ENCODE results near the gene SPRED3. TPM values are rescaled to one million over a fixed set of nuclear protein-coding genes. Genes with fewer than 3 reads are reported as not detected.
"Not testable (repeated sequence)": the region's sequence is repeated elsewhere in the genome, so short reads cannot be mapped to it uniquely, and the experiment has no call there.

SPRED3 gene, protein sequence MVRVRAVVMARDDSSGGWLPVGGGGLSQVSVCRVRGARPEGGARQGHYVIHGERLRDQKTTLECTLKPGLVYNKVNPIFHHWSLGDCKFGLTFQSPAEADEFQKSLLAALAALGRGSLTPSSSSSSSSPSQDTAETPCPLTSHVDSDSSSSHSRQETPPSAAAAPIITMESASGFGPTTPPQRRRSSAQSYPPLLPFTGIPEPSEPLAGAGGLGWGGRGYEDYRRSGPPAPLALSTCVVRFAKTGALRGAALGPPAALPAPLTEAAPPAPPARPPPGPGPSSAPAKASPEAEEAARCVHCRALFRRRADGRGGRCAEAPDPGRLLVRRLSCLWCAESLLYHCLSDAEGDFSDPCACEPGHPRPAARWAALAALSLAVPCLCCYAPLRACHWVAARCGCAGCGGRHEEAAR
- 0.10 and 1.4 TPM in 2 replicates for total RNA-seq (2014; rRNA removed; shearing (Covaris generic))

DNA sequence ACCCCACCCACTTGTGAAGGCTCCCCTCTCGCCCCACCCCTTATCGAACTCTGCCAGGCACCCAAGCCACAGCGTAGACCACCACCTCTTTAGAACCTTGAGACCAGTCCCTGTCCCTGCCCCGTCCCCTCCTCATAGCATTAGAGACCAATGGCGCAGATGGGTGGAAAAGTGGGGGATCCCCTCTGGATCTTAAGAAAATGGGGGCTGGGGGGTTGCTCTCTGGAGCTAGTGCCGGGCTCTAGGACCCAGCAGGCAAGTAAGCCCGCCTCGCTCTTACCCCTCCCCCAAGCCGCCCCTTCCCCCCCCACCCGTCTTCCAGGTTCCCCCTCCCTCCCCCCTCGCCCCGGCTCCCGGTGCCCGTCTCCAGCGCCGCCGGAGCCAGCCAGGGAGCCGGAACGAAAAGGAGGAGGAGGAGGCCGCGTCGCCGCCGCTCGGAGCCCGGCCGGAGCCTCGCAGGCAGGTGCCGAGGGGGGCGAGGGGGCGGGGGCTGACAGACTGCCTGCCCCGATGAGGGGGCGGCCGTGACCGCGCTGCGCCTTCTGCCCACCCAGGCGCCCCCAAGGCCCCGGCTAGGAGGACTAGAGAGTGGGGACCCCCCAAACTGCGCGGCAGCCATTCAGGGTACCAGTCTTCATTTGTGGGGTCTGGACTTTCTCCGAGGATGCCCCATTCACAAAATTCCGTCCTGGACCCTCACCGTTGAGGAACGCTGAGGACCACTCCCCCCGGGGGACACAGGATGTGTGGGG is at the start of gene SPRED3:
TSS of gene SPRED3 (plus strand) at position 349 of the 752 bp plus-strand sequence. CDS start 1,606 bp downstream, outside the sequence.
- DNase-seq (ENCODE audit: low spot score) = no peak

DNA sequence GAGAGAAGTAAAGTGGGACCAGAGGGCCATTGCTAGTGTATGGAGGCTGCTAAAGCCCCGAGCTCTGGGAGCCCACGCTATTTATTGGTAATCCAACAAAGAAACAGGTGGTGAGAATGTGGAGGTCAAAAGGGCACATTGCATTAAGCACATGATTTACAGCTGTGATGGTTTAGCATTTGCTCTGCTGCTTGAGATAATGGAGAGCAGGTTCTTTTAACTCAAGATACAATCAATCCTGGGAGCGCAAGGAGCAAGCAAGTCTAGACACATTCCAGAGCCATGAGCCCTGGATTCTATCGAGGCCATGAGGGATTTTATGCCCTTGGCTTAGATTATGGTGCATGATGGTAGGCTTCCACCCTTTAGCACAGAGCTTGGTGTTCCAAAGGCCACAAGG is 49.5 kb upstream of the SPRED3 start:
- not testable (repeated sequence) for DNase-seq (ENCODE audit: low spot score)

DNA sequence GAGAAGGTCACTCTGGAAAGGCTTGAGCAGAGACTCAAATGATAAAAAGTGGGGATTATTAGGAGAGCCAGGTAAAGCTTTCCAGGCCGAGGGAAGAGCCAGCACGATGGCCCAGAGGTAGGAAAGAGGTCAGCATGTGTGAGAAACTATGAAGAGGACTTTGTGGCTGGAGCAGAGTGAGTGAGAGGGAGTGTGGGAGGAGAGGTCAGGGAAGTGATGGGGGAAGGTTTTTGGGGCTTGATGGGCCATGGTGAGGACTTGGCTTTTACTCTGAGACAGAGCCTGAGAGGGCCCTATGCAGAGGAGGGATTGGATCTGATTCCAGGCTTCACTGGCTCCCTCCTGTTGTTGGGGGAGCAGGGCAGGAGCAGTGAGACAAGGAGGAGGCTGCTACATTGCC is 47.6 kb upstream of the SPRED3 start:
- no peak for DNase-seq (ENCODE audit: low spot score)

DNA sequence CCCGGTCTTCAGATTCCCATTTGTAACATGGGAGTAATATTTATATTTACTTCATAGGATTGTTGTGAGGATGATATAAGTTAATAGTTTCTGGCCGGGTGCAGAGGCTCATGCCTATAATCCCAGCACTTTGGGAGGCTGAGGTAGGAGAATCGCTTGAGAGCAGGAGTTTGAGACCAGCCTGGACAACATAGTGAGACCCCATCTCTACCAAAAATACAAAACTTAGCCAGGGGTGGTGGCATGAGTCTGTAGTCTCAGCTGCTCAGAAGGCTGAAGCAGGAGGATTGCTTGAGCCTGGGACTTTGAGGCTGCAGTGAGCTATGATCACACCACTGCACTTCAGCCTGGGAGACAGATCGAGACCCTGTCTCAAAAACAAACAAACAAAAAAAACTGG is 41.7 kb upstream of the SPRED3 start:
- DNase-seq (ENCODE audit: low spot score) = no peak

DNA sequence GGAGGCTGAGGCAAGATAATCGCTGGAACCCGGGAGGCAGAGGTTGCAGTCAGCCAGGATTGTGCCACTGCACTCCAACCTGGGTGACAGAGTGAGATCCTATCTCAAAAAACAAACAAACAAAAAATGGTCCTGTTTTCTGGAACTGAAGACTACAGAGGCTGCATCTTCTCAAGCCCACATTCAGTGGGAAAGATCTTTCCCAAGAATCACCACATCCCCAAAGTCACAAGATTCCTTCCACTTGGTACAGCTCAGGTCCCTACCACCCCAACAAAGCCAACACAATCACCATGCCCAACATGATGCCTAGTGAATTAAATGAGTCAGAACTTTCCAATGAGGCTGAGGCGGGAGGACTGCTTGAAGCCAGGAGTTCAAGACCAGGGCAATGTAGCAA is 37.6 kb upstream of the SPRED3 start:
- DNase-seq (ENCODE audit: low spot score) = no peak

DNA sequence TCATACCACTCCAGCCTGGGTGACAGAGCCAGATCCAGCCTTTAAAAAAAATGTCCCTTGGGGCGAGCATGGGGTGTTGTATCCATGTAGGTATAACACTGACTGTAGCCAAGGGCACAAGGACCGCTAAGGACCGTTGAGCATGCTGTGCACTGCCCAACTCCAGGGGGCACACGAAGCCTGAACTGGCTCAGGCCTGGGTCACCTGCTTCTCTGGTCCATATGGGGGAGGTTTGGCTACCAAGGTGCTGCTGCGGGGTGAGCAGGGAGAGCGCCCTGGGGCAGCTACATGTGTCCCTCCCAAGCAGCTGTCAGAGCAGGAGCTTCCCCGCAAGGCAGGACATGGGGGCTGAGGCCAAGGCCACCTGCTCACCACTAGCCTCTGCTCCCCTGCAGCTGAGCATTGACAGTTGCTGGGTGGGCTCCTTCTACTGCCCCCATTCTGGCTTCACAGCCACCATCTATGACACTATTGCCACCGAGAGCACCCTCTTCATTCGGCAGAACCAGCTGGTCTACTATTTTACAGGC is 36.6 kb upstream of the SPRED3 start:
- no peak for DNase-seq (ENCODE audit: low spot score)

DNA sequence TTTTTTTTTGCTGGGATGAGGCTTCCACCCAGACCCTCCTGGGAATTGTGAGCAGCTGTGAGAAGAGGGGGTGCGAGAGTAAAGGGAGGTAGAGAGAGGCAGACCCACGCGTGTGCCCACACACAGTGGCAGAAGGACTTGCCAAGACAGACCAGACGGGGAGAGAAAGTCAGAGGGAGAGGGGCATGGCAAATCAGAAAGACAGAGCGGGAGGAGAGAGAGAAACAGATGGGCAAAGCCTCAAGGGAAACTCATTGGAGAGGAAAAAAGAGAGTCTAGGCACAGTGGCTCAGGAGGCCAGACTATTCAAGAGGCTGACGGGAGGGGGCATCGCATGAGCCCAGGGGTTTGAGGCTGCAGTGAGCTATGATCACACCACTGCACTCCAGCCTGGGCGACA is 35.9 kb upstream of the SPRED3 start:
- no peak for DNase-seq (ENCODE audit: low spot score)

DNA sequence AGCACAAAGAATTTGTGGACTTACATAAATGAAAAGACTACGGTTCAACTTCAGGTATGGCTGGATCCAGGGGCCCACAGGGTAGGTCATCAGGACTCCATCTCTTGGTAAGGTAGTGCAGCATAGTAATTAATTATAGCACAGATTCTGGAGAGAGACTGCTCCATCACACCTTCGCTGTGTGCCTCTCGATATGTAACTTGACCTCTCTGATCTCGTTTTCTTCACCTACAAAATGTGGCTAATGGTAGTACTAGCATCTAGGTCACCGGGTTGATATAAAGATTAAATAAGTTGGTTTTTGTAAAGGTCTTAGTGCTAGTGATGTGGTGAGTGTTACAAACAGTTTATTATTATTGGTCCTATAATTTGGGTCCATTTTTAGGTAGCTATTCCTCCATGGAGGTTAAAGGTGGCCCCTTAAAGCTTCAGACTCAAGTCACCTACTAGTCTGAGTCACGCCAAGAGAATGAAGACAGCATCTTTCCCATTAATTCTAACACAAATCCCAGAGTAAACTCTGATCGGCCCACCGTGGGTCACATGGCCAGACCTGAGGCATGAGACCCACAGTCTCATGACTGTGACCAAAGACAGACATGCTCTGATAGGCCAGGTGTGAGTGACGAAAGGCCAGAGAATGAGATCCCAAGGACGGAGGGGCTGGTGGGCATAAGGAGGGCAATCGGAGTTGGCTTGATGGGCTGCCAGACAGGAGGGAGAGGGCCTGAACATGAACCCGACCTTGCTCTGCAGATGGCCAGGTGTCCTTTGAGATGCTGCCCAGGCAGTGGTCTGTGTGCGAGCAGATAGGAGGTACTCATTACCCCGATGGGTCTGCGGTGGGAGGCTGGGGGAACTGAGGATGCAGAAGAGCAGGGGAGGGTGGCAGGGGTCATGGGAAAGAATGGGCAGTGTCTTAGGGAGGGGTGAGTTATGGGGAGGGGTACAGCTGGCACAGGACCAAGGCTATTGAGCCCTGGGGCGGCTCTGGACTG is 32.5 kb upstream of the SPRED3 start:
- DNase-seq (ENCODE audit: low spot score) = no peak

DNA sequence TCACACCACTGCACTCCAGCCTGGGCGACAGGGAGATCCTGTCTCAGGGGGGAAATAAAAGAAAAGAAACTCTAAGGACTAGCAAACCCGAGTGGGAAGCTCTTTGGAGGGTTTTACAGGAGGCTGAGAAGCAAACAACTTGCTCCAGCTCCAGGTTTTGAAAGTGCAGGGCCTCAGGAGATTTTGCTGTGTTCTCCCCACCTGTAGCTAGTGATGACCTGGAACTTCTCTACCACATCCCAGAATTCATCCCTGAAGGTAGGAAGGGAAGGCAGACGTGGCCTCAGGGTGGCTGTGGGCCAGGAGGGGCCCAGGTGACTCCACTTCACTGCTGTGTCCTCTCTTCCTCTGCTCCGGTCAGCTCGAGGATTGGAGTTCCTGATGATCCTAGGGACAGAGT is 30.4 kb upstream of the SPRED3 start:
- no peak for DNase-seq (ENCODE audit: low spot score)

DNA sequence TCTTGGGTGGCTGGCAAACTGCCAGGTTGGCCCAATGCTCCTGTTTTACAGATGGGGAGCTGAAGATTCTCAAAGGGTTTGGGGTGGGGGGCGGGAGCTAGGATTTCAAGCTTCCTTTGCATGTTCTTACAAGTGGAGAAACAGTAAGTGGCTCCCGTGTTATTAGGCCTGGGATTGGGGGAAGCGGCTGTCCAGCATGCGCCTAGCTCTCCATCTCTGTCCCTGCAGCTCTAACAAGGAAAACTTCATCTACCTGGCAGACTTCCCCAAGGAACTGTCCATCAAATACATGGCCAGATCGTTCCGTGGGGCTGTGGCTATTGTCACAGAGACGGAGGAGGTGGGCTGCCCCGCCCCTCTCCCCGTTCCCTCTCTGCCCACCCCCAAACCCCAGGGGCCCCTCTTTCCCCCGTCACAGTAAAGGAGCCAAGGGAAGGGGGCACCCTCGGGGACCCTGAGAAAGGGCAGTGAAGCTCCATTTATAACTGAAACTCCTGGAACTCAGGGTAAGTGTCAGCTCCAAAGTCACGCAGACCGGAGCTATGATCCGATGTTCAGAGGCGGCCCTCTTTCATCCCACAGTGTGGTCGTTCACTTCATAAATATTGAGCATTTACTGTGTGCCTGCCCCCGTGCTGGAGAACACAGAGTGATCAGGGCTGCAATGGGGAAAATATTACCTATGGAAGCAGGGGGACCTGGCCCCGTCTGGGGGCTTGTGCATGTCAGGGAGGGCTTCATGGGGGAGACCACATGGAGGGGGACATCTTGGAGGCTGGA is 29.1 kb upstream of the SPRED3 start:
- no peak for DNase-seq (ENCODE audit: low spot score)

DNA sequence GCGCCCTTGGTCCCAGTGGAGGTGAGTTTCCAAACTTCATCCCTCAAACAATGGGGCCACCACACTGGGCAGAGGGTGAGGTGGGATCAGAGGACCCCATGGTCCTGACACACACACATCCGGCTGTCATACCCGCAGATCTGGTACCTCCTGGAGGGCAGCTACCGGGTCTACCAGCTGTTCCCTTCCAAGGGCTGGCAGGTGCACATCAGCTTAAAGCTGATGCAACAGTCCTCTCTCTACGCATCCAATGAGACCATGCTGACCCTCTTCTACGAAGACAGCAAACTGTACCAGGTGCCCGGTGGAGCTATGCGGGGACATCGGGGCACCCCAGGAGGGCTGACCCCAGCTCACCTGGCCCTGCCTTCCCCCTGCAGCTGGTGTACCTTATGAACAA is 28.1 kb upstream of the SPRED3 start:
- no peak for DNase-seq (ENCODE audit: low spot score)

DNA sequence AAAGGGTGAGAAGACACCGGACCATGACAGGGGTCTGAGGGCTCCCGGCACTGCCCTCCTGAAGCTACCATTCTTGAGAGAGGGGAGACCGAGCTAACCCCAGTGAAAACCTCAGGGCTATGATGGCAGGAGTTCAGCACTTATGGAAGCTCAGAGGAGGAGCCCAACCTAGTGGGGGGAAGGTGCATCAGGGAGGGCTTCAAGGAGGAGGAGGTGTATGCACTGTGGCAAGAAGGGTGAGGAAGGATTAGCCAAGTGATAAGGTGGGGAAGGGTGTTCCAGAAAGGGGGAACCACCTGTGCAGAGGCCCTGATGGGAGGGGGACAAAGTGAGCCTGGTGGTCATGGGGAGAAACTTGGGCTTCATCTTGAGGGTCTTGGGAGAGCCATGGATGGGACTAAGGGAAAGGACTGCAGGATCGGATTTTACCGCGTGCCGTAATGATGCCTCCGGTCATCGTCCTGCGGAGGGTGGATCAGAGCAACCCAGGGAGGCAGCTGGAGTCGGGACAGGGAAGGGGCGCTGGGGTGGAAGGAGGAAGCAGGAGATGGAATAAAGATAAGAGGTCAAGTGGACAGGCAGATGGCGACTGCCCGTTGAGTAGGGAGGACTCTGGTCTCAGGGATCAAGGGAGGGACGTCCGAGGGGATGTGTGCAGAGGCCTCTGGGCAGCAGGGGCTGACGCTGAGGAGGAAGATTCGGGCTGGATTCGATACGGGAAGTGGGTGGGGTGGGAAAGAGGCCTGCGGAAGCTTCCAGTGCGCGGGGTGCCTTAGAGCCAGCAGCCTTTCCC is 27.5 kb upstream of the SPRED3 start:
- no peak for DNase-seq (ENCODE audit: low spot score)

DNA sequence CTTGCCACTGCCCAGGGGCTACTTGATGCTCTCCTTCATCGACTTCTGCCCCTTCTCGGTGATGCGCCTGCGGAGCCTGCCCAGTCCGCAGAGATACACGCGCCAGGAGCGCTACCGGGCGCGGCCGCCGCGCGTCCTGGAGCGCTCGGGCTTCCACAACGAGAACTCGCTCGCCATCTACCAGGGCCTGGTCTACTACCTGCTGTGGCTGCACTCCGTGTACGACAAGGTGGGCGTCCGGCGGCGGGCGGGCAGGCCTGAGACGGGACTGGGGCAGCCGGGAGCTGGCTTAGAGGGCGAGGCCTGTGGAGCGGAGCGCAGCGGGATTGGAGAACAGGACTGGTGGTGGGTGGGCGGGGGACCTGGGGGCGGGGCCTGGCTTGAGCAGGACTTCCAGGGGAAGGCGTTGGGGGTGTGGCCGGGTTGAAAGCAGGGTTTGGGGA is 26.8 kb upstream of the SPRED3 start:
- DNase-seq (ENCODE audit: low spot score) = peak; percentile 91

DNA sequence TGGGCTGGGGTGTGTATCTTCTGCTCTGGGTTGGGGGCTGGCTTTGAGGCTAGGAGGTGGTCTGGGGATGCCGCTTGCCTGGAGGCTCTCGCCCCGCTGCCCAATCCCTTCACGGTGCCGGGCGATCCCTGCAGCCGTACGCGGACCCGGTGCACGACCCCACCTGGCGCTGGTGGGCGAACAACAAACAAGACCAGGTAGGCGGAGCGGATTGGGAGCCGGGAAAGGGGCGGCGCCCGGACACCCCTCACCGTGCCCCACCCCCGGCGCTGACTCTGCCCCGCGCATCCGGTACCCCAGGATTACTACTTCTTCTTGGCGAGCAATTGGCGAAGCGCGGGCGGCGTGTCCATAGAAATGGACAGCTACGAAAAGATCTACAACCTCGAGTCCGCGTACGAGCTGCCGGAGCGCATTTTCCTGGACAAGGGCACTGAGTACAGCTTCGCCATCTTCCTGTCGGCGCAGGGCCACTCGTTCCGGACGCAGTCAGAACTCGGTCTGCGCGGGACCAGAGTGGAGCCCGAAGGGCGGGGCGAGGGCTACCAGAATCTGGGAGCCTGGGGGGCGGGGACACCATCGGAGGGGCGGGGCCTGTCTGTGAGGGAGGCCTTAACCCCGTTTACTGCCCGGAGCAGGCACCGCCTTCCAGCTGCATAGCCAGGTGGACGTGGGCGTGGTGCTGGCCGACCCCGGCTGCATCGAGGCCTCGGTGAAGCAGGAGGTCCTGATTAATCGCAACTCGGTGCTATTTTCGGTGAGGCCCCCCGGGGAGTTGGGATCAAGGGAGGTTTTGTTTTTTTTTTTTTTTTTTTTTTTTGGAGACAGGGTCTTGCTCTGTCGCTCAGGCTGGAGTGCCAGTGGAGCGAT is 26.2 kb upstream of the SPRED3 start:
- peak; percentile 85 for DNase-seq (ENCODE audit: low spot score)

DNA sequence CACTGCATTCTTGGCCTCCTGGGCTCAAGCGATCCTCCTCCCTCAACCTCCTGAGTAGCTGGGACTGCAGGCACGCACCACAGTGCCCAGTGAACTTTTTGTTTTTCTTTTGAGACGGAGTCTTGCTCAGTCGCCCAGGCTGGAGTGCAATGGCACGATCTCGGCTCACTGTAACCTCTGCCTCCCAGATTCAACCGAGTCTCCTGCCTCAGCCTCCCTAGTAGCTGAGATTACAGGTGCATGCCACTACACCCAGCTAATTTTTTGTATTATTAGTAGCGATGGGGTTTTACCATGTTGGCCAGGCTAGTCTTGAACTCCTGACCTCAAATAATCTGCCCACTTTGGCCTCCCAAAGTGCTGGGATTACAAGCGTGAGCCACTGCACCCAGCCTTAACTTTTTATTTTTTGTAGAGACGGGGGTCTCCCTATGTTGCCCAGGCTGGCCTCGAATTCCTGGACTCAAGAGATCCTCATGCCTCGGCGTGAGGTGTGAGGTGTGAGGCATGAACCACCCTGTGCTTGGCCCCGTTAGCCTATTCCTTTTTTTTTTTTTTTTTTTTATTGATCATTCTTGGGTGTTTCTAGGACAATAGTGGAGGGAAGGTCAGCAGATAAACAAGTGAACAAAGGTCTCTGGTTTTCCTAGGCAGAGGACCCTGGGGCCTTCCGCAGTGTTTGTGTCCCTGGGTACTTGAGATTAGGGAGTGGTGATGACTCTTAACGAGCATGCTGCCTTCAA is 25.4 kb upstream of the SPRED3 start:
- not testable (repeated sequence) for DNase-seq (ENCODE audit: low spot score)

DNA sequence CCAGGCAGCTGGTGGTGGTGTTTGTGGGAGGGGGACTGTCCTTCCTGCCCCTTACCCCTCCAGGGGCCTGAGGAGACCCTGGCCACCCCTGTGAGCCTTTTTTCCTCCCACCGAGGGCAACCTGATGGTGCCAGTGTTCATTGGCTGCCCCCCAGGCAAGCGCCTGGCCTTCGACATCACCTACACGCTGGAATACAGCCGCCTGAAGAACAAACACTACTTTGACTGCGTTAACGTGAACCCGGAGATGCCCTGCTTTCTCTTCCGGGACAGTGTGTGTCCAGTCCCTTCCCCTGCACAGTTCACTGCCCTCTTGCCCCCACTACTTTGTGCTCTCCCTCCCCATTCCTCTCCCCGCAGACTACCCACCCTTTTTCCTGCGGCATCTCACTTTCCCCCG is 21.5 kb upstream of the SPRED3 start:
- no peak for DNase-seq (ENCODE audit: low spot score)

DNA sequence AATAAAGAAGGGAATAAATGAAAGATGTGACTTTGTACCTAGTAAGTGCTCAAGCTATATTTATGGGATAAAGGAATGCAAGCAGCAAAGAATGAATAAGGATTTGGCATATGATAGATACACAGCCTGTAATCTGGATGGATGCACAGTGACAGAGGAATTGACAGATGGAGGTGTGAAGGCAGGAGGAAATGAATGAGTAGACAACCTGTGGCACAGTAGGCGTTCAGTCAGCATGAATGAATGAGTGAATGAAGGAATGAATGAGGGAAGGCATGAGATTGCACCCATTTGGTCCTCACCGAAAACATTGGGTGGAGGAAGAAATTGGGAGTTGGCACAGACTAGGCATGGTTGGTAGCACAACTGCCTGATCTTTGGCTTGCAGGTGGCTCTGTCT is 18.9 kb upstream of the SPRED3 start:
- DNase-seq (ENCODE audit: low spot score) = no peak

DNA sequence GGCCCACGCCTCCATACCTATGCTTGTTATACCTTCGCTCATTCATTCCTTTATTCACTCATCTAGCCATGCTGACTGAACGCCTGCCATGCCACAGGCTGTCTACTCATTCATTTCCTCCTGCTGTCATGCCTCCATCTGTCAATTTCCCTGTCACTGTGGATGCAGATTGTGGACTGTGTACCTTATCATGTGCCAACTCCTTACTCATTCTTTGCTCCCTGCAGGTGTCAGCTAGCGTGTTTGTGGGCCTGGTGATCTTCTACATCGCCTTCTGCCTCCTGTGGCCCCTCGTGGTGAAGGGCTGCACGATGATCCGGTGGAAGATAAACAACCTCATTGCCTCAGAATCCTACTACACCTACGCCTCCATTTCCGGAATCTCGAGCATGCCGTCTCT is 18.2 kb upstream of the SPRED3 start:
- no peak for DNase-seq (ENCODE audit: low spot score)

Measured in H4 (cell line).